Lower lobe of right lung (tissue), 2 donors: ENCODE data around the gene RARG. TPM values are rescaled to one million over a fixed set of nuclear protein-coding genes. Genes with fewer than 3 reads are reported as not detected.

ENCODE experiments used
- ATAC-seq, 2 donors: fragments of 200-7000 bp; cut with Tn5 transposase; one replicate each; pipeline ENCODE4 v1.9.1; 2020 to 2022; ENCODE audit warnings: mild to moderate bottlenecking in 2 of 2, moderate library complexity in 2 of 2
- DNase-seq: peaks from one replicate; pipeline ENCODE4 v3.0.0-alpha.2; 2020
- H3K27ac ChIP-seq: fragments of 200-600 bp; one replicate; pipeline ENCODE4 v1.8.0; 2022
- H3K27me3 ChIP-seq: fragments of 200-600 bp; one replicate; pipeline ENCODE4 v1.8.0; 2022; ENCODE audit warnings: low read depth
- H3K36me3 ChIP-seq: fragments of 200-600 bp; one replicate; pipeline ENCODE4 v1.8.0; 2022; ENCODE audit warnings: mild to moderate bottlenecking
- H3K4me1 ChIP-seq: fragments of 200-600 bp; one replicate; pipeline ENCODE4 v1.8.0; 2022
- H3K4me3 ChIP-seq: fragments of 200-600 bp; one replicate; pipeline ENCODE4 v1.8.0; 2022; ENCODE audit warnings: mild to moderate bottlenecking
- H3K9me3 ChIP-seq: fragments of 200-600 bp; one replicate; pipeline ENCODE4 v1.8.0; 2022
- intact Hi-C: fragments of 100-400 bp; cut with DNase I; formaldehyde crosslinking; loops from one replicate; pipeline ENCODE4 v1.11.0; 2022
- total RNA-seq: library from RNA; stranded (reverse); fragmentation: NEBNext Ultra II Directional; extraction: Animal tissue kit (Norgen Biotek cat#: 25700); gene quantifications from one replicate; pipeline ENCODE4 v1.2.1, GENCODE V29; 2021
- TF ChIP-seq, protein P1 (sequence below): fragments of 200-600 bp; IDR thresholded peaks from one replicate; pipeline ENCODE4 v1.8.0; 2022; ENCODE audit warnings: antibody characterized with exemption, mild to moderate bottlenecking
- donor health status: DM: no; HTN: yes; CAD: no; lungs with severe emphysema.

RARG gene
- total RNA-seq, 1 donor from 2014 or later: 30.1 TPM

DNA sequence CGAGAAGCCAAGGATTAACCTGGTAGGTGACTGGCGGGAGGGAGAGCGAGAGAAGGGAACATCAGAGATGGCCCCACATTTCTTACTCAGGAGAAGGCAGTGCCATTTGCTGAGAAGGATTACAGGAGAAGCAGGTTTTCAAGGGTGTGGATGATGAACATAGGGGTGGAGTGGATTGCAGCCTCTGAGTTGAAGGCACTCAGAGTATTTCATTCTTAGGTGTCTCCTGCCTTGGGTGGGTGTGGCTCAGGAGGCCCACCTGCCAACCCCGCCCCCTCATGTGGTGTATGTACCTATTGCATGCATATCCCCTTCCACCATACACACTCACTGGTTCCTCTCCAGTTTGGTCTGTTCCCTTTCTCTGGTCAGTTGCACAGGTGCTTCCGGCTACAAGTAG is 42.4 kb upstream of the RARG start:
- no peak for DNase-seq
- H3K9me3 ChIP-seq: no peaks in the 10 kb centered on the region
- no peaks in the 10 kb centered on the region for H3K4me1 ChIP-seq
- no peaks in the 10 kb centered on the region for H3K36me3 ChIP-seq
- H3K27ac ChIP-seq: no peak overlapping the region
- ATAC-seq: no peak
- intact Hi-C loops: no loop called here
- TF ChIP-seq, protein P1, sequence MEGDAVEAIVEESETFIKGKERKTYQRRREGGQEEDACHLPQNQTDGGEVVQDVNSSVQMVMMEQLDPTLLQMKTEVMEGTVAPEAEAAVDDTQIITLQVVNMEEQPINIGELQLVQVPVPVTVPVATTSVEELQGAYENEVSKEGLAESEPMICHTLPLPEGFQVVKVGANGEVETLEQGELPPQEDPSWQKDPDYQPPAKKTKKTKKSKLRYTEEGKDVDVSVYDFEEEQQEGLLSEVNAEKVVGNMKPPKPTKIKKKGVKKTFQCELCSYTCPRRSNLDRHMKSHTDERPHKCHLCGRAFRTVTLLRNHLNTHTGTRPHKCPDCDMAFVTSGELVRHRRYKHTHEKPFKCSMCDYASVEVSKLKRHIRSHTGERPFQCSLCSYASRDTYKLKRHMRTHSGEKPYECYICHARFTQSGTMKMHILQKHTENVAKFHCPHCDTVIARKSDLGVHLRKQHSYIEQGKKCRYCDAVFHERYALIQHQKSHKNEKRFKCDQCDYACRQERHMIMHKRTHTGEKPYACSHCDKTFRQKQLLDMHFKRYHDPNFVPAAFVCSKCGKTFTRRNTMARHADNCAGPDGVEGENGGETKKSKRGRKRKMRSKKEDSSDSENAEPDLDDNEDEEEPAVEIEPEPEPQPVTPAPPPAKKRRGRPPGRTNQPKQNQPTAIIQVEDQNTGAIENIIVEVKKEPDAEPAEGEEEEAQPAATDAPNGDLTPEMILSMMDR: no peak
- H3K27me3 ChIP-seq: no peaks in the 10 kb centered on the region
- H3K4me3 ChIP-seq: no peak overlapping the region

DNA sequence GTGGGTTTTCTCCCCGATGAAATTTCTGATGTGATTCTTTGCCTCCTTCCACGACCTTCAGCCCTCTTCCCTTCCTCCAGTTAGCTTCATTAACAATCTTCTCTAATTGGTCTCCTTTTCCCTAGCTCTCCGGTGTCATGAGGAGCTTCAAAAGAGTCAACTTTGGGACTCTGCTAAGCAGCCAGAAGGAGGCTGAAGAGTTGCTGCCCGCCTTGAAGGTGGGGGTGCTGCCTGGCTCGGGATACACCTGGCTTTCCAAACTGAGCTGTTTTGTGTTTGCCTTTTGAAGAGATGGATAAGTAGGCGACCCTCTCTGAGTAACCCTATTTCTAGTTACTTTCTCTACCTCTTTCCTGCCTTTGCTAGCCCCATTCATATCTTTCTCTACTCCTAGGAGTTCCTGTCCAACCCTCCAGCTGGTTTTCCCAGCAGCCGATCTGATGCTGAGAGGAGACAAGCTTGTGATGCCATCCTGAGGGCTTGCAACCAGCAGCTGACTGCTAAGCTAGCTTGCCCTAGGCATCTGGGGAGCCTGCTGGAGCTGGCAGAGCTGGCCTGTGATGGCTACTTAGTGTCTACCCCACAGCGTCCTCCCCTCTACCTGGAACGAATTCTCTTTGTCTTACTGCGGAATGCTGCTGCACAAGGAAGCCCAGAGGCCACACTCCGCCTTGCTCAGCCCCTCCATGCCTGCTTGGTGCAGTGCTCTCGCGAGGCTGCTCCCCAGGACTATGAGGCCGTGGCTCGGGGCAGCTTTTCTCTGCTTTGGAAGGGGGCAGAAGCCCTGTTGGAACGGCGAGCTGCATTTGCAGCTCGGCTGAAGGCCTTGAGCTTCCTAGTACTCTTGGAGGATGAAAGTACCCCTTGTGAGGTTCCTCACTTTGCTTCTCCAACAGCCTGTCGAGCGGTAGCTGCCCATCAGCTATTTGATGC is 36.9 kb upstream of the RARG start:
- ATAC-seq: peak in 1 of 2 donors; percentile 3
- H3K27ac ChIP-seq: no peak overlapping the region
- intact Hi-C loops: no loop called here

DNA sequence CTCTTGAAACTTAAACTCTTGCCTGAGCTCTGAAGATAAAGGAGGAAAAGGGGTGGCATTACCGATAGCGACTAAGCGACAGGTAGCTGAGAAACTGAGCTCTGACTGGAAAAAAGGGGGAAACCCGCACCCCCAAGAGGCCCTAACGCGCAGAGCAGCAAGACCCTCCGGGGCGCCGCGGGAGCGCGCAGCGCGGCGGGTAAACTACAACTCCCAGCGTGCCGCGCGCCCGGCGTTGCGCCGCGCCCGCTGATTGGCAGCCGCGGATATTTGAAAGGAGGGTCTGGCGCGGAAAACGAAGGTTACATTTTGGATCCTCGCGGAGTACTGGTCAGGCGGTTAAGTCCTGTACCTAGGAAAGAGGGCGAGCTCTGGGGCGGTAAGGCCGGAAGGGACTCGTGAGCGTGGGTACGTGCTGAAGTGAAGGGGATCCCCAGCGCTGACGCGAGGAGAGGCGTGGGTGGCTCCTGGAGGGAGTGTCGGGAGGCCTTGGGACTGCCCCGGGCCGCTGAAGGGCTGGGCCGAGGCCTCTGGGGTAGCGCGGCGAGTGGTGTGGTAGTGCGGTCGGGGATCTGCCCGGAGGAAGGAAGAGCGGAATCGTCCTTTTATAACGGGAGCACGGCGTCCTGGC is 36.1 kb upstream of the RARG start, which contains the start of gene ESPL1:
TSS of gene ESPL1 (plus strand) at position 301 of the 631 bp plus-strand sequence. CDS start 468 bp downstream, outside the sequence.
- intact Hi-C loops: no loop called here
- ATAC-seq: peak; percentile 92 to 96
- Histone ChIP-seq H3K9me3 (no peaks in the 10 kb centered on the region), H3K4me3 (peak within 1 kb of the TSS; percentile 72), H3K27ac (peak within 1 kb of the TSS; percentile 46), H3K27me3 (no peaks in the 10 kb centered on the region), H3K4me1 (peaks cover 8% of the 10 kb centered on the region), H3K36me3 (no peaks in the 10 kb centered on the region)
- TF ChIP-seq, protein P1: peak; percentile 47
- DNase-seq: peak; percentile 80

More for the DNA sequence above, 36.9 kb upstream of the RARG start:
- Histone ChIP-seq H3K36me3 (no peaks in the 10 kb centered on the region), H3K9me3 (no peaks in the 10 kb centered on the region), H3K27me3 (no peaks in the 10 kb centered on the region), H3K4me1 (peaks cover 8% of the 10 kb centered on the region), H3K4me3 (peak overlapping the region; percentile 72)
- DNase-seq: no peak
- TF ChIP-seq, protein P1: no peak

DNA sequence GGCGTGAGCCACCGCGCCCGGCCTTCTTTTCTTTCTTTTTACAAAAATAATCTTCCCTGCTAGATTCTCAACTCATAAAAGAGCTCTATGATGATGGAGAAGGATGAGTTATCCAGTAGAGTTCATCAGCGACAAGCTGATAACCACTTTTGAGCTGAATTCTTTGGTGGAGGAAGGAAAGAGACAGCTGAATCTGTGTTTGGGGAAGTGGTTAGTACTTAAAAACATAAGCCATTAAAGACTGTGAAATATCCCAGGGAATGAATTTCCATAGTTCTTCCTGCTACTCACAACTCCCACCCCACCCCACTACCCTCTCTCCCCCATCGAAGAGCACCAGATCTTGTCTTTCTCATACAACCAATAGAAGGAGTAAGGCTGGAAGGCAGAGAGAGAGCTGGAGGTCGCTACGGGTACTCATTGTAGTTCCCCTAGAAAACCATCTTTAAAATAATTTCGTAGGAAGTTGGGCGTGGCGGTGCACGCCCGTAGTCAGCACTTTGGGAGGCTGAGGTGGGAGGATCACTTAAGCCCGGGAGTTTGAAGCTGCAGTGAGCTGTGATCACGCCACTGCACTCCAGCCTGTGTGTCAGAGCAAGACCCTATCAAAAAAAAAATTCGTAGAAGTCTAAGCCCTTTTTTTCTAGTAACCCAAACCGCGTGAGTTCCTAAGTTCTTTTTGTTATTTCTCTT is 35.4 kb upstream of the RARG start:
- H3K36me3 ChIP-seq: no peaks in the 10 kb centered on the region
- TF ChIP-seq, protein P1: no peak
- DNase-seq (no peak), ATAC-seq (peak; percentile 38 to 61)
- peaks cover 8% of the 10 kb centered on the region for H3K4me1 ChIP-seq
- peak overlapping the region; percentile 46 for H3K27ac ChIP-seq
- intact Hi-C loops: no loop called here
- H3K27me3 ChIP-seq: no peaks in the 10 kb centered on the region
- H3K9me3 ChIP-seq: no peaks in the 10 kb centered on the region
- peak overlapping the region; percentile 72 for H3K4me3 ChIP-seq

DNA sequence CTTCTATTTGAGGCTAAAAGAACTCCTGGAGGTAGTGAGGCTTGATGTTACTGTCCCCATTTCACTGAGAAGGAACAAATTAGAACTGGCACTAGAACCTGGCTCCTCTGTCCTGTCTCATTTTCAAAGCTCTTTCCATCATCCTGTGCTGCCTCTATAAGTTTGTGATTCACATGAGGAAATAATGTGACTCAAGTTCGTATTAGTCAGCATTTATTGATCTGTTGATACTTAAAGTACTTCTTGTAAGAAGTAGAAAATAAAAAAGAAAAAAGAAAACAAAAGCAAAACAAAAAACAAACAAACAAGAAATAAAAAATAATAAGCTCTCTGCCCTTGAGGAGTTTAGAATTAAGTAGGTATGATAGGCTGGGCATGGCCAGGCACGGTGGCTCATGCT is 33.8 kb upstream of the RARG start:
- Histone ChIP-seq H3K4me1 (peaks cover 8% of the 10 kb centered on the region), H3K27ac (no peak overlapping the region), H3K4me3 (no peak overlapping the region), H3K9me3 (no peaks in the 10 kb centered on the region), H3K27me3 (no peaks in the 10 kb centered on the region), H3K36me3 (no peaks in the 10 kb centered on the region)
- intact Hi-C loops: no loop called here
- TF ChIP-seq, protein P1: no peak
- ATAC-seq (no peak), DNase-seq (no peak)
